Panc1 (cell line): ENCODE data around the gene ADCY1. TPM values are rescaled to one million over a fixed set of nuclear protein-coding genes. Genes with fewer than 3 reads are reported as not detected.

Experiments used
- ATAC-seq: fragments of 200-7000 bp; cut with Tn5 transposase; 2 replicates; pipeline ENCODE4 v1.9.1; 2020; ENCODE audit warnings: mild to moderate bottlenecking, moderate library complexity
- BruUV-seq: library from RNA; stranded (reverse); fragments of 400-500 nt; replicated peaks from 2 replicates; lab custom pipeline; 2021; lab: Mats Ljungman, UMichigan
- CTCF ChIA-PET: fragments of 300-600 bp; sonication (Branson Sonifier 250); formaldehyde crosslinking; loops from one replicate; lab custom pipeline; 2022; ENCODE audit warnings: antibody characterized with exemption; lab: Charles Lee
- POLR2A ChIA-PET: fragments of 300-600 bp; sonication (Branson Sonifier 250); formaldehyde crosslinking; loops from one replicate; lab custom pipeline; 2022; ENCODE audit warnings: antibody characterized with exemption; lab: Charles Lee
- DNase-seq: peaks from one replicate; pipeline ENCODE4 v3.0.0-alpha.2; 2010; ENCODE audit warnings: low read depth, low spot score
- H3K27ac ChIP-seq: 2 replicates; pipeline ENCODE4 v1.5.1; 2011; ENCODE audit warnings: mild to moderate bottlenecking, low read length, inconsistent platforms
- H3K27me3 ChIP-seq: fragments of 200-500 bp; sonication (Bioruptor generic); 2 replicates; pipeline ENCODE4 v1.6.0; 2014; ENCODE audit warnings: low read length, inconsistent platforms; ENCODE audit not compliant: control insufficient read depth, insufficient read depth
- H3K36me3 ChIP-seq: fragments of 200-500 bp; sonication (Bioruptor generic); 2 replicates; pipeline ENCODE4 v1.5.1; 2014; ENCODE audit warnings: inconsistent platforms, mild to moderate bottlenecking, low read length, moderate library complexity; ENCODE audit not compliant: control insufficient read depth, insufficient read depth
- H3K4me1 ChIP-seq: 2 replicates; pipeline ENCODE4 v1.5.1; 2011; ENCODE audit warnings: inconsistent platforms, mild to moderate bottlenecking, low read length, moderate library complexity; ENCODE audit not compliant: control insufficient read depth, insufficient read depth
- H3K4me3 ChIP-seq, 2 experiments: 2 replicates each; pipeline ENCODE4 v1.5.1; 2011 to 2012; ENCODE audit warnings: low read depth in 2 of 2, low read length in 2 of 2, mild to moderate bottlenecking in 2 of 2, inconsistent platforms in 1 of 2, moderate library complexity in 1 of 2
- H3K9me3 ChIP-seq: fragments of 200-500 bp; sonication (Bioruptor generic); 2 replicates; pipeline ENCODE4 v1.5.1; 2014; ENCODE audit warnings: low read depth, mild to moderate bottlenecking, inconsistent platforms, low read length, moderate library complexity; ENCODE audit not compliant: control insufficient read depth, insufficient read depth
- CTCF ChIP-seq: fragments of 450-650 bp; IDR thresholded peaks from 2 replicates; pipeline ENCODE4 v1.5.1; 2017; ENCODE audit warnings: mild to moderate bottlenecking
- POLR2AphosphoS5 ChIP-seq: IDR thresholded peaks from 2 replicates; pipeline ENCODE4 v1.6.1; 2012; ENCODE audit warnings: mild to moderate bottlenecking, low read depth, low read length, moderate library complexity
- REST ChIP-seq, 2 experiments: IDR thresholded peaks; 2 replicates each; pipeline ENCODE4 v1.6.1; 2011 to 2012; ENCODE audit warnings: low read depth in 2 of 2, control low read depth in 1 of 2, low read length in 1 of 2, mild to moderate bottlenecking in 1 of 2, moderate library complexity in 1 of 2; ENCODE audit not compliant: insufficient read depth in 1 of 2
- SIN3A ChIP-seq: IDR thresholded peaks from 2 replicates; pipeline ENCODE4 v1.6.1; 2012; ENCODE audit warnings: low read depth, mild to moderate bottlenecking, low read length, moderate library complexity, borderline replicate concordance; ENCODE audit not compliant: insufficient read depth
- TCF7L2 ChIP-seq: IDR thresholded peaks from 2 replicates; pipeline ENCODE4 v1.6.1; 2011; ENCODE audit warnings: mild to moderate bottlenecking, low read depth, low read length, inconsistent platforms
- in situ Hi-C: cut with HindIII; loops from 2 replicates; pipeline ENCODE4 v1.10.0; 2016; ENCODE audit warnings: low sequenced_read_pairs, low pct_unique_long_range_greater_than_20kb
- intact Hi-C: fragments of 100-400 bp; cut with micrococcal nuclease; formaldehyde crosslinking; loops from one replicate; pipeline ENCODE4 v1.10.0; 2022; ENCODE audit not compliant: unreplicated experiment
- total RNA-seq: library from RNA; stranded (reverse); gene quantifications from one replicate; pipeline ENCODE4 v1.2.1, GENCODE V29; 2021; ENCODE audit not compliant: unreplicated experiment

The ADCY1 gene
- total RNA-seq, 1 experiment from 2014 or later: 2.1 TPM

GRCh38 chr7:45567713-45568112, 6.5 kb upstream of the ADCY1 start:
- Histone ChIP-seq H3K36me3 (no peaks in the 10 kb centered on the region), H3K27me3 (peaks cover 41% of the 10 kb centered on the region), H3K4me3 (no peak overlapping the region), H3K4me1 (no peaks in the 10 kb centered on the region), H3K9me3 (no peaks in the 10 kb centered on the region), H3K27ac (no peak overlapping the region)
- CTCF ChIA-PET: no interaction called here
- DNase-seq (no peak), ATAC-seq (no peak)
- in situ Hi-C loops (no loop called here), intact Hi-C loops (no loop called here)
- TF ChIP-seq TCF7L2: no peak
- TF ChIP-seq POLR2AphosphoS5: no peak
- no peak for TF ChIP-seq SIN3A
- no peak for TF ChIP-seq CTCF
- TF ChIP-seq REST (IDR thresholded peaks at IDR 0.05; ENCODE audit: insufficient read depth in 1 of 2, low read depth in 2 of 2, low read length in 1 of 2): no peak
- no TSS peak for BruUV-seq
- POLR2A ChIA-PET: no interaction called here

- Histone ChIP-seq H3K27ac (no peak overlapping the region), H3K9me3 (no peaks in the 10 kb centered on the region), H3K27me3 (peaks cover 40% of the 10 kb centered on the region), H3K4me1 (no peaks in the 10 kb centered on the region), H3K36me3 (no peaks in the 10 kb centered on the region), H3K4me3 (no peak overlapping the region)
- CTCF ChIA-PET: no interaction called here
- intact Hi-C loops (no loop called here), in situ Hi-C loops (no loop called here)
- TF ChIP-seq POLR2AphosphoS5 (no peak), TCF7L2 (no peak), SIN3A (no peak), REST (IDR thresholded peaks at IDR 0.05; ENCODE audit: insufficient read depth in 1 of 2, low read depth in 2 of 2, low read length in 1 of 2) (no peak)
- DNase-seq (no peak), ATAC-seq (no peak)
- POLR2A ChIA-PET: no interaction called here
- no TSS peak for BruUV-seq
Measured at GRCh38 chr7:45568536-45569289, 5.5 kb upstream of the ADCY1 start.
